Stimulated activated effector memory CD8-positive, alpha-beta T cell treated with anti-CD3 and anti-CD28 coated beads, Interleukin-12 subunit alpha, Interleukin-12 subunit beta, amount 100 ng/mL, for 72 hours (primary cell): ENCODE results near the gene SLC25A22.

ENCODE experiments used
- ATAC-seq: fragments of 150-1000 bp; cut with Tn5 transposase; 2 replicates; pipeline ENCODE4 v1.10.0; 2021
- DNase-seq, 2 donors: peaks; one replicate each; pipeline ENCODE4 v3.0.0; 2021 to 2022; ENCODE audit warnings: low spot score in 2 of 2
- H3K27ac Mint-ChIP-seq: one replicate; pipeline ENCODE4 v1.8.0; 2022; ENCODE audit warnings: mild to moderate bottlenecking, mixed read lengths
- H3K36me3 Mint-ChIP-seq: one replicate; pipeline ENCODE4 v1.8.0; 2022; ENCODE audit warnings: mild to moderate bottlenecking, mixed read lengths
- H3K4me1 Mint-ChIP-seq: one replicate; pipeline ENCODE4 v1.8.0; 2022; ENCODE audit warnings: mixed read lengths
- H3K4me3 Mint-ChIP-seq: one replicate; pipeline ENCODE4 v1.8.0; 2022; ENCODE audit warnings: mild to moderate bottlenecking, mixed read lengths
- H3K9me3 Mint-ChIP-seq: one replicate; pipeline ENCODE4 v1.8.0; 2022; ENCODE audit warnings: mixed read lengths

Gene SLC25A22

GRCh38 chr11:803770-804598 is 5.9 kb upstream of the SLC25A22 start:
- DNase-seq (no peak), ATAC-seq (no peak)
- H3K9me3 Mint-ChIP-seq: no peaks in the 10 kb centered on the region
- H3K27ac Mint-ChIP-seq: peak overlapping the region; percentile 23
- peak overlapping the region; percentile 74 for H3K4me3 Mint-ChIP-seq
- H3K36me3 Mint-ChIP-seq: peaks cover under 1% of the 10 kb centered on the region
- peaks cover 12% of the 10 kb centered on the region for H3K4me1 Mint-ChIP-seq

GRCh38 chr11:803467-803742 is 5.3 kb upstream of the SLC25A22 start:
- Mint-ChIP-seq H3K9me3 (no peaks in the 10 kb centered on the region), H3K4me3 (peak overlapping the region; percentile 74), H3K27ac (no peak overlapping the region), H3K36me3 (no peaks in the 10 kb centered on the region), H3K4me1 (peaks cover 12% of the 10 kb centered on the region)
- DNase-seq (no peak), ATAC-seq (no peak)

GRCh38 chr11:802693-803466 is 4.8 kb upstream of the SLC25A22 start:
- H3K36me3 Mint-ChIP-seq: no peaks in the 10 kb centered on the region
- peak overlapping the region; percentile 74 for H3K4me3 Mint-ChIP-seq

GRCh38 chr11:802018-802617 is 4.0 kb upstream of the SLC25A22 start:
- Mint-ChIP-seq H3K27ac (no peak overlapping the region), H3K4me1 (peaks cover 10% of the 10 kb centered on the region), H3K36me3 (peaks cover 4% of the 10 kb centered on the region), H3K9me3 (no peaks in the 10 kb centered on the region), H3K4me3 (no peak overlapping the region)
- ATAC-seq: no peak
- DNase-seq: no peak

More at GRCh38 chr11:802693-803466, 4.8 kb upstream of the SLC25A22 start:
- Mint-ChIP-seq H3K4me1 (peaks cover 9% of the 10 kb centered on the region), H3K9me3 (no peaks in the 10 kb centered on the region), H3K27ac (no peak overlapping the region)
- DNase-seq: no peak
- no peak for ATAC-seq

- ATAC-seq (no peak), DNase-seq (no peak)
- H3K4me3 Mint-ChIP-seq: no peak overlapping the region
- H3K36me3 Mint-ChIP-seq: peaks cover 8% of the 10 kb centered on the region
- H3K4me1 Mint-ChIP-seq: peaks cover 19% of the 10 kb centered on the region
- H3K9me3 Mint-ChIP-seq: no peaks in the 10 kb centered on the region
- H3K27ac Mint-ChIP-seq: no peak overlapping the region
These were observed 3.2 kb upstream of the SLC25A22 start for GRCh38 chr11:801097-801780.

GRCh38 chr11:800473-800872 is 2.4 kb upstream of the SLC25A22 start:
- Mint-ChIP-seq H3K4me1 (peaks cover 24% of the 10 kb centered on the region), H3K36me3 (peaks cover 8% of the 10 kb centered on the region), H3K4me3 (no peak overlapping the region), H3K27ac (no peak overlapping the region), H3K9me3 (no peaks in the 10 kb centered on the region)
- no peak for DNase-seq
- ATAC-seq: no peak

GRCh38 chr11:799641-800316 is 1.7 kb upstream of the SLC25A22 start:
- H3K27ac Mint-ChIP-seq: no peak overlapping the region
- no peaks in the 10 kb centered on the region for H3K9me3 Mint-ChIP-seq
- H3K36me3 Mint-ChIP-seq: peaks cover 8% of the 10 kb centered on the region

GRCh38 chr11:797296-798092 is 587 bp downstream of the SLC25A22 start:
- Mint-ChIP-seq H3K9me3 (no peaks in the 10 kb centered on the region), H3K36me3 (peaks cover 23% of the 10 kb centered on the region), H3K27ac (peak overlapping the region; percentile 80), H3K4me3 (peak overlapping the region; percentile 86), H3K4me1 (peaks cover 18% of the 10 kb centered on the region)
- peak; percentile 56 to 90 for DNase-seq
- ATAC-seq: peak; percentile 66

More at GRCh38 chr11:799641-800316, 1.7 kb upstream of the SLC25A22 start:
- DNase-seq: no peak
- Mint-ChIP-seq H3K4me3 (no peak overlapping the region), H3K4me1 (peaks cover 24% of the 10 kb centered on the region)
- ATAC-seq: no peak

GRCh38 chr11:796565-797295 is 1.4 kb downstream of the SLC25A22 start:
- Mint-ChIP-seq H3K4me1 (peaks cover 18% of the 10 kb centered on the region), H3K9me3 (no peaks in the 10 kb centered on the region), H3K36me3 (peaks cover 30% of the 10 kb centered on the region), H3K4me3 (peak overlapping the region; percentile 86), H3K27ac (peak overlapping the region; percentile 86)
- no peak for DNase-seq
- ATAC-seq: no peak

GRCh38 chr11:795634-796564 is 2.2 kb downstream of the SLC25A22 start:
- Mint-ChIP-seq H3K36me3 (peaks cover 30% of the 10 kb centered on the region), H3K9me3 (no peaks in the 10 kb centered on the region), H3K4me3 (peak overlapping the region; percentile 86), H3K4me1 (peaks cover 18% of the 10 kb centered on the region), H3K27ac (peak overlapping the region; percentile 86)
- ATAC-seq: peak; percentile 83
- DNase-seq: peak; percentile 54 to 84

- Mint-ChIP-seq H3K36me3 (peaks cover 36% of the 10 kb centered on the region), H3K4me3 (peak overlapping the region; percentile 86), H3K9me3 (no peaks in the 10 kb centered on the region), H3K4me1 (peaks cover 18% of the 10 kb centered on the region), H3K27ac (peak overlapping the region; percentile 86)
- DNase-seq (no peak), ATAC-seq (no peak)
These were observed 3.1 kb downstream of the SLC25A22 start for GRCh38 chr11:794766-795633.
